Fibroblast of the aortic adventitia (primary cell): ENCODE measurements around the gene MAP3K6. TPM values are rescaled to one million over a fixed set of nuclear protein-coding genes. Genes with fewer than 3 reads are reported as not detected.
A peak's percentile ranks its signal among the peaks of the same experiment; 100 is the strongest.

Experiments
- DNase-seq: peaks from one replicate; pipeline ENCODE4 v3.0.0-alpha.2; 2010; ENCODE audit warnings: low read depth
- H3K4me3 ChIP-seq: 2 replicates; pipeline ENCODE4 v1.5.1; 2011; ENCODE audit warnings: low read depth, mild to moderate bottlenecking, control low read depth, low read length, moderate library complexity
- CTCF ChIP-seq: IDR thresholded peaks from 2 replicates; pipeline ENCODE4 v1.5.1; 2011; ENCODE audit warnings: mild to moderate bottlenecking, low read length, control low read depth, inconsistent platforms; ENCODE audit not compliant: insufficient read depth
- total RNA-seq: library from RNA; depleted of rRNA; stranded (reverse); fragments of >200 nt; gene quantifications from 2 replicates; pipeline ENCODE4 v1.2.3, GENCODE V29; 2012; ENCODE audit warnings: low replicate concordance

MAP3K6 gene
- total RNA-seq, 1 donor: 18.2 TPM

- DNase-seq: peak; percentile 44
- H3K4me3 ChIP-seq: no peak within 1 kb of the TSS
- TF ChIP-seq CTCF: no peak
Measured at GRCh38 chr1:27341525-27342252, 25.1 kb downstream of the MAP3K6 start, which contains the start of gene SYTL1. SYTL1 (plus strand) TSS chr1:27342022; CDS start chr1:27345335, 3,313 bp downstream.

GRCh38 chr1:27339213-27339612 lies 27.5 kb downstream of the MAP3K6 start:
- no peak overlapping the region for H3K4me3 ChIP-seq
- TF ChIP-seq CTCF: no peak
- DNase-seq: no peak

GRCh38 chr1:27338751-27339150 lies 28.0 kb downstream of the MAP3K6 start:
- DNase-seq: no peak
- H3K4me3 ChIP-seq: no peak overlapping the region
- TF ChIP-seq CTCF: no peak

GRCh38 chr1:27336756-27337155 lies 30.0 kb downstream of the MAP3K6 start:
- DNase-seq: no peak
- no peak for TF ChIP-seq CTCF
- H3K4me3 ChIP-seq: no peak overlapping the region

GRCh38 chr1:27335506-27336422 lies 31.0 kb downstream of the MAP3K6 start:
- no peak for DNase-seq
- no peak overlapping the region for H3K4me3 ChIP-seq
- TF ChIP-seq CTCF: no peak

GRCh38 chr1:27333717-27334279 lies 33.0 kb downstream of the MAP3K6 start:
- TF ChIP-seq CTCF: no peak
- DNase-seq: no peak
- no peak overlapping the region for H3K4me3 ChIP-seq
